GM23248 (cell line): ENCODE data around the gene MSL3B.

ENCODE experiments used
- DNase-seq: peaks from one replicate; pipeline ENCODE4 v3.0.0-alpha.2; 2015
- H2AFZ ChIP-seq: fragments of 200-600 bp; sonication (generic); 2 replicates; pipeline ENCODE4 v1.6.1; 2016; ENCODE audit warnings: antibody characterized with exemption
- H3F3A ChIP-seq: fragments of 200-600 bp; sonication (generic); 2 replicates; pipeline ENCODE4 v1.6.1; 2016; ENCODE audit warnings: mild to moderate bottlenecking, antibody characterized with exemption, mixed run types; ENCODE audit not compliant: insufficient read depth
- H3K27ac ChIP-seq: fragments of 200-600 bp; sonication (generic); 2 replicates; pipeline ENCODE4 v1.5.1; 2016; ENCODE audit warnings: mild to moderate bottlenecking
- H3K27me3 ChIP-seq: fragments of 200-600 bp; sonication (generic); replicated peaks from 2 replicates; pipeline ENCODE4 v1.6.1; 2016; ENCODE audit warnings: mild to moderate bottlenecking; ENCODE audit not compliant: insufficient read depth
- H3K36me3 ChIP-seq: fragments of 200-600 bp; sonication (generic); 2 replicates; pipeline ENCODE4 v1.6.1; 2016; ENCODE audit warnings: low read depth, mild to moderate bottlenecking
- H3K4me1 ChIP-seq: fragments of 200-600 bp; sonication (generic); 2 replicates; pipeline ENCODE4 v1.6.1; 2016; ENCODE audit warnings: mild to moderate bottlenecking; ENCODE audit not compliant: insufficient read depth
- H3K4me2 ChIP-seq: fragments of 200-600 bp; sonication (generic); one replicate; pipeline ENCODE4 v1.6.1; 2016; ENCODE audit warnings: mild to moderate bottlenecking; ENCODE audit not compliant: unreplicated experiment
- H3K4me3 ChIP-seq: fragments of 200-600 bp; sonication (generic); 2 replicates; pipeline ENCODE4 v1.5.1; 2016; ENCODE audit warnings: mild to moderate bottlenecking
- H3K79me2 ChIP-seq: fragments of 200-600 bp; sonication (generic); 2 replicates; pipeline ENCODE4 v1.6.1; 2016; ENCODE audit warnings: mild to moderate bottlenecking; ENCODE audit not compliant: insufficient read depth
- H3K9ac ChIP-seq: fragments of 200-600 bp; sonication (generic); 2 replicates; pipeline ENCODE4 v1.6.1; 2016; ENCODE audit warnings: mild to moderate bottlenecking
- H3K9me2 ChIP-seq: fragments of 200-600 bp; sonication (generic); 2 replicates; pipeline ENCODE4 v1.6.1; 2016; ENCODE audit warnings: mixed run types, mild to moderate bottlenecking, moderate library complexity; ENCODE audit not compliant: insufficient read depth
- H3K9me3 ChIP-seq: fragments of 200-600 bp; sonication (generic); one replicate; pipeline ENCODE4 v1.6.1; 2017; ENCODE audit warnings: low read depth
- H4K20me1 ChIP-seq: fragments of 200-600 bp; sonication (generic); 2 replicates; pipeline ENCODE4 v1.6.0; 2016; ENCODE audit not compliant: insufficient read depth
- EZH2 ChIP-seq: fragments of 200-600 bp; sonication (generic); IDR thresholded peaks from 2 replicates; pipeline ENCODE4 v1.6.1; 2018; ENCODE audit warnings: antibody characterized with exemption, mild to moderate bottlenecking; ENCODE audit not compliant: insufficient read depth, poor library complexity, severe bottlenecking
- EZH2phosphoT487 ChIP-seq: fragments of 200-600 bp; sonication (generic); IDR thresholded peaks from 2 replicates; pipeline ENCODE4 v1.6.1; 2018; ENCODE audit warnings: antibody characterized with exemption, moderate library complexity, mild to moderate bottlenecking, low read depth; ENCODE audit not compliant: insufficient read depth
- WGBS, 2 experiments: methylation state at CpG; one replicate each; pipeline ENCODE4 v1.1.6; 2015 to 2017; ENCODE audit warnings: low lambda C conversion rate in 2 of 2, low coverage in 1 of 2; ENCODE audit errors: missing lambda C conversion rate in 2 of 2; 5-methylcytosine and 5-hydroxymethylcytosine counted together
- in situ Hi-C: fragments of 300-500 bp; cut with MboI; formaldehyde crosslinking; loops from 2 replicates; pipeline ENCODE4 v1.15.0; 2020

MSL3B gene

GRCh38 chr2:233849607-233850271 is 18.4 kb downstream of the MSL3B start:
- peaks cover 6% of the 10 kb centered on the region; the same call in 1 of the 2 replicates for H3K36me3 ChIP-seq
- no peaks in the 10 kb centered on the region for H3K27me3 ChIP-seq
- no peaks in the 10 kb centered on the region for H3K9me2 ChIP-seq
- H3K9ac ChIP-seq = no peak overlapping the region
- H2AFZ ChIP-seq = no peak overlapping the region
- H3K79me2 ChIP-seq = peaks cover 57% of the 10 kb centered on the region
- no peak overlapping the region for H3K4me3 ChIP-seq
- no peaks in the 10 kb centered on the region for H3K9me3 ChIP-seq
- no peak for DNase-seq
- no peak overlapping the region for H3K27ac ChIP-seq
- H3F3A ChIP-seq = peaks cover 1% of the 10 kb centered on the region; the same call in 1 of the 2 replicates
- no peaks in the 10 kb centered on the region for H4K20me1 ChIP-seq
- 89% methylated on average over 13 of the region's 13 CpGs for whole genome bisulfite sequencing, 2 experiments
- H3K4me1 ChIP-seq = peaks cover 12% of the 10 kb centered on the region; the same call in 1 of the 2 replicates
- H3K4me2 ChIP-seq = no peak overlapping the region
- in situ Hi-C loops = no loop called here
- TF ChIP-seq EZH2 (no peak), EZH2phosphoT487 (no peak)

DNA sequence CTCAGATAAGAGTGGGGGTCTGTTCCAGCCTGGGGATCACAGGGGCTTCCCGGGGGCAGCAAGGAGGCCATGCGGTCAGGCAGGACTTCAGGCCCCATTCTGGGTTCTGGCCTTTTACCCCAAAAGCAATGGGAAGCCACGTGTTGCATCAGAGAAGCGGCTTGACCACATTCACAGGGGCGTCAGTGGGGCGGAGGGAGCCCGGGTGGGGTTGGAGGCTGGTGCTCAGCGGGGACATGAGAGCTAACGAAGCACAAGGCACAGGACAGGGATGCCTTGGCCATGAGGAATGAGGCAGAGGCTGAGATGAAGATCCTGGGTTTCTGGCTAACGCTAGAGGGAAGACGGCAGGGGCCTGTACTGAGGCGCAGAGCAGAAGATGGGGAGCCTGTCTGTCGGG is 19.9 kb downstream of the MSL3B start:
- Histone ChIP-seq H3K4me3 (no peak overlapping the region), H3K9ac (no peak overlapping the region), H3K4me2 (no peak overlapping the region), H3K9me3 (no peaks in the 10 kb centered on the region), H3K79me2 (peaks cover 59% of the 10 kb centered on the region), H3K4me1 (peaks cover 8% of the 10 kb centered on the region; the same call in 1 of the 2 replicates), H2AFZ (no peak overlapping the region), H3F3A (no peaks in the 10 kb centered on the region), H3K27me3 (no peaks in the 10 kb centered on the region), H3K36me3 (peaks cover 6% of the 10 kb centered on the region; the same call in 1 of the 2 replicates), H3K9me2 (no peaks in the 10 kb centered on the region), H3K27ac (no peak overlapping the region), H4K20me1 (no peaks in the 10 kb centered on the region)
- TF ChIP-seq EZH2 (no peak), EZH2phosphoT487 (no peak)
- no peak for DNase-seq
- WGBS, 2 experiments = 97 to 100% methylated on average over 13 of the region's 13 CpGs
- in situ Hi-C loops = no loop called here

DNA sequence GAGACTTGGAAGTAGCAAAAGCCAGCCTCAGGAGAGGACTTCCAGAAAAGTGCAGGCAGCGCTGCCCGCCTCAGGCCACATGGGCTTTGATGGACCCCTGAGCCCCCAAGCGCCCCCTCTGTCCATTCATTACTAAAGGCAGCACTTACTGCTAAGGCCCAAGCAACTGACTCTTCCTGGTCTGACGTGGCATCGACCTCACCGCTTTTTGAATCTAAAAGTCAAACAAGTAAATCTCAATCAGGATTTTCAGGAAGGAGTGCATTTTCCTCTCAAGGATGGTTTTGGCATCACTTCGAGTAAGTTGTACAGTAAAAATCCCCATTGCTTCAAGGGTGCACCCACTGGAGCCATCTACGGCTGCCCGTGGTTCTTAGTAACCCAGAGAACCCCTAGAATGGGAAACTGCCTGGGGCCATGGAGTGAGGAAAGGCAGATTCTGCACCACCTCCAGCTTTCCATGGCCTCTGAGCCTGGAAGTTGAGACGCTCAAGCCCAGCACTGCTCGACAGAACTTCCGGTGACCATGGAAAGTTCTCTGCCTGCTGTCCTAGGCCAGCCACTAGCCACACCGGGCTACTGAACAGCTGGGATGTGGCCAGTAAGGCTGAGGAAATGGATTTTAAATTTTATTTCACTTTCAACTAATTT is 20.8 kb downstream of the MSL3B start:
- Histone ChIP-seq H3K36me3 (peaks cover 6% of the 10 kb centered on the region; the same call in 1 of the 2 replicates), H3K9ac (no peak overlapping the region), H3K4me2 (no peak overlapping the region), H3K79me2 (peaks cover 57% of the 10 kb centered on the region), H3K27me3 (no peaks in the 10 kb centered on the region), H4K20me1 (no peaks in the 10 kb centered on the region), H2AFZ (no peak overlapping the region), H3K4me1 (0 out of 2 replicates have a peak, but pooled peaks cover 1% of the 10 kb centered on the region), H3F3A (no peaks in the 10 kb centered on the region), H3K9me3 (no peaks in the 10 kb centered on the region), H3K4me3 (no peak overlapping the region), H3K9me2 (no peaks in the 10 kb centered on the region), H3K27ac (no peak overlapping the region)
- WGBS, 2 experiments = 97 to 98% methylated on average over 13 of the region's 13 CpGs
- TF ChIP-seq EZH2phosphoT487 (no peak), EZH2 (no peak)
- in situ Hi-C loops = no loop called here
- no peak for DNase-seq

DNA sequence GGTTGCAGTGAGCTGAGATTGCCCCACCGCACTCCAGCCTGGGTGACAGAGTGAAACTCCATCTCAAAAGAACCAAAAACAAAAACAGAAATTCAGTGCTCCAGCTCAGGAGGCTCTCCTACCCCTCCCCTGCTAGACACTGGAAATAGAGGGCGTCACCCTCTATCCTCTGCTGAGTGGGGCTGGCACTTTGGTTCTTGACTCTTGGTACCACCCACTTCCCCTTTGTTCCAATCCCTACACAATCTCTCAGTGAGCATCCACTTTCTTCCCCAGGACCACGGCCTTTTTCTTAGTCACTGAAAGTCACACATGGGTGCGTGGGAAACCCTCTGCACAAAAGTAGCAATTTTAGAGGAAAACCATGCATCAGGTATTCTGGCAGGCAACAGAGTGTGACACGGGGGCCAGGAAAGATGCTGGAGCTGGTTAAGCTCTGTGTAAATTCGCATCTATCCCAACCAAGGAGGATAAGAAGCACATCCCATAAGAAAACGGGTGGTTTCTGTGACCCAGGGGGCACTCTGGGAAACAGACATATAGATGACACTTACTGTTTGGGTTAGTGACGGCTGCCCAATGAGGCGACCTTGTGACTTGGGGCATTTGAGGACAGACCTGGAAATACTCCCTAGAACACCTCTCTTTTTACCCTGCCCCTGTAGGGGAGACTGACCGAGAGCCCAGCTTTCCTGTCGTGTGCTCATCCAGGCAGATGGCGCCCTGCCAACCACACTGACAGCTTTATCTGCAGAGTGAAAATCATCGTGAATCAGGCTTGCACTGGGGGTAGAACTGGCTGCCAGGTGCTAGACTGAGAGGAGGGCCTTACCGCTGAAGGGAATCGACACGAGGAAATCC is 21.6 kb downstream of the MSL3B start:
- TF ChIP-seq EZH2 = no peak
- TF ChIP-seq EZH2phosphoT487 = no peak
- H3F3A ChIP-seq = no peaks in the 10 kb centered on the region
- no peak for DNase-seq
- in situ Hi-C loops = no loop called here
- no peaks in the 10 kb centered on the region for H4K20me1 ChIP-seq
- no peak overlapping the region for H3K9ac ChIP-seq
- peaks cover 6% of the 10 kb centered on the region; the same call in 1 of the 2 replicates for H3K36me3 ChIP-seq
- no peak overlapping the region for H2AFZ ChIP-seq
- no peaks in the 10 kb centered on the region for H3K9me3 ChIP-seq
- H3K4me2 ChIP-seq = no peak overlapping the region
- H3K4me1 ChIP-seq = no peaks in the 10 kb centered on the region
- 90 to 91% methylated on average over 16 of the region's 16 CpGs for WGBS, 2 experiments
- H3K27ac ChIP-seq = no peak overlapping the region
- H3K9me2 ChIP-seq = no peaks in the 10 kb centered on the region
- H3K4me3 ChIP-seq = no peak overlapping the region
- H3K79me2 ChIP-seq = peaks cover 57% of the 10 kb centered on the region
- H3K27me3 ChIP-seq = no peaks in the 10 kb centered on the region
